Activated T-helper 17 cell treated with anti-CD3 and anti-CD28 coated beads, Interleukin-2, amount 50 U/mL, for 72 hours (primary cell): ENCODE measurements around the gene IRGC. TPM values are rescaled to one million over a fixed set of nuclear protein-coding genes. Genes with fewer than 3 reads are reported as not detected.
A peak's percentile ranks its signal among the peaks of the same experiment; 100 is the strongest.
"Not testable (repeated sequence)": the region's sequence is repeated elsewhere in the genome, so short reads cannot be mapped to it uniquely, and the experiment has no call there.

Experiments
- ATAC-seq: fragments of 150-1000 bp; cut with Tn5 transposase; replicated peaks from 2 replicates; pipeline ENCODE4 v1.10.0; 2021; ENCODE audit warnings: mild to moderate bottlenecking, moderate library complexity
- H3K27ac Mint-ChIP-seq: one replicate; pipeline ENCODE4 v1.8.0; 2022; ENCODE audit warnings: mixed read lengths
- H3K27me3 Mint-ChIP-seq: one replicate; pipeline ENCODE4 v1.8.0; 2022; ENCODE audit warnings: mixed read lengths
- H3K36me3 Mint-ChIP-seq: one replicate; pipeline ENCODE4 v1.8.0; 2022; ENCODE audit warnings: low read depth, mild to moderate bottlenecking, mixed read lengths
- H3K4me1 Mint-ChIP-seq: one replicate; pipeline ENCODE4 v1.8.0; 2022; ENCODE audit warnings: mixed read lengths
- H3K4me3 Mint-ChIP-seq: one replicate; pipeline ENCODE4 v1.8.0; 2022; ENCODE audit warnings: mild to moderate bottlenecking, mixed read lengths
- H3K9me3 Mint-ChIP-seq: one replicate; pipeline ENCODE4 v1.8.0; 2022; ENCODE audit warnings: mixed read lengths
- total RNA-seq, 2 donors: library from RNA; stranded (reverse); gene quantifications; one replicate each; pipeline ENCODE4 v1.2.3, GENCODE V29; 2022

Gene IRGC
- total RNA-seq, result not detected

GRCh38 chr19:43715776-43716175 is at the start of gene IRGC:
Gene IRGC (plus strand): TSS chr19:43716076. CDS start chr19:43718559, 2,483 bp downstream.
- no peaks in the 10 kb centered on the region for H3K36me3 Mint-ChIP-seq
- H3K27me3 Mint-ChIP-seq, result peaks cover 13% of the 10 kb centered on the region
- peaks cover 4% of the 10 kb centered on the region for H3K9me3 Mint-ChIP-seq
- no peak for ATAC-seq
- H3K4me1 Mint-ChIP-seq, result peaks cover 6% of the 10 kb centered on the region
- H3K27ac Mint-ChIP-seq, result no peak within 1 kb of the TSS
- no peak within 1 kb of the TSS for H3K4me3 Mint-ChIP-seq

DNA sequence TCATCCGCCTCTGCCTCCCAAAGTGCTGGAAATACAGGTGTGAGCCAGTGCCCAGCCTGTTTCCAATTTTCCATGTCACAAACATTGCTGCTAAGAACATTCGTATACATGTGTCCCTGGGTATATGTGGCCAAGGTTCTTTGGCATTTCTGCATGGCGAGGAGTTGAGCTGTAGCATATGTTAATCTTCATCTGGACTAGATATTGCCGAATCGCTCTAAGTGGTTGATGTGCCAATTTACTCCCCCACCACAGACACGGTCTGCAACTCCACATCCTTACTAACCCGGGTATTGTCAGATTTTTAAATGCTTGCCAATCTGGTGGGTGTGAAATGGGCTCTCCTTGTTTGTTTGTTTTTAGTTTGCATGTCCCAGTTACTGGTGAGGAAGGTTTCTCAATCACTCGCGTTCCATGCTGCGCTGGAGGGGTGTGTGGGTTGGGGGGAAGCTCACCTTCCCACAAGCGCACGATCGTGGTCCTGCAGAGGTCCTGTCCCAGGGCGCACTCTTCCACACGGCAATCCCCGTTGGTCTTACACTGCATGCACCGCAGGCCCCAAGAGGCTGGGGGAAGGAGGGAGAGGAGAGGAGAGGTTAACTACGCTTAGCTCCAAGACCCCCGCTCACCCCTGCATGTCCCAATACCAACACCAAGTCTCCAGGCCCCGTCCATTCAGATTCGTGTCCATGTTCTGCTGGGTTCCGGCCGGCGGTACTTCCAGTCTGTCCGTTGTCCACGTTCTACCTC is 48.6 kb upstream of the IRGC start:
- no peak overlapping the region for H3K27ac Mint-ChIP-seq
- peaks cover 36% of the 10 kb centered on the region for H3K4me1 Mint-ChIP-seq
- no peak for ATAC-seq
- H3K4me3 Mint-ChIP-seq, result peak overlapping the region; percentile 87
- peaks cover 58% of the 10 kb centered on the region for H3K36me3 Mint-ChIP-seq
- no peaks in the 10 kb centered on the region for H3K9me3 Mint-ChIP-seq
- no peaks in the 10 kb centered on the region for H3K27me3 Mint-ChIP-seq

DNA sequence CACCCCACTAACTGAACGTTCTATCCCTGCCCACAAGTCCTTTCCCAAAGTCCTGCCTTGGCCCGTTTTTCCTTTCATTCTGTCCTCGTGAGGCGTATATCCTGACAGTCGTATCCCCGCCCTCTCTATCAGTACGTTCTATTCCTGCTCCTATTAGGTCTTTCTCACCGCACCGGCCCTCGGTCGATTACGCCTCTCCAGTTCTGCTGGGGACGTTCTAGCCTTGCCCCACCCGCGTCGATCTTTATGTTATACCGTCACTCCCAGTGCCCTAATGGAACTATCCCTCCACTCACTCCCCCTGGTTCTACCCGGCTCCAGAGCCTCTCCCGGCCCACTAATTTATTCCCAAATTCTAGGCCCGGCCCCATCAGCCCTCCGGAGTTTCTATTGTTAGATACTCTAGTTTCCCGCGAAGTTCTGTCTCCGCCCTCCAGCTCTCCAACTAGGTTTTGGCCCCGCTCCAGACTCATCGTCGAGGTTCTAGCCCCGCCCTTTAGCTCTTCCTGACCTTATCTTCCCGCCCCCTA is 47.9 kb upstream of the IRGC start:
- Mint-ChIP-seq H3K36me3 (peaks cover 53% of the 10 kb centered on the region), H3K4me1 (peaks cover 36% of the 10 kb centered on the region), H3K27ac (peak overlapping the region; percentile 78), H3K4me3 (peak overlapping the region; percentile 87), H3K27me3 (no peaks in the 10 kb centered on the region), H3K9me3 (no peaks in the 10 kb centered on the region)
- no peak for ATAC-seq

- Mint-ChIP-seq H3K36me3 (peaks cover 52% of the 10 kb centered on the region), H3K4me3 (peak overlapping the region; percentile 87), H3K4me1 (peaks cover 36% of the 10 kb centered on the region), H3K9me3 (no peaks in the 10 kb centered on the region), H3K27ac (peak overlapping the region; percentile 78), H3K27me3 (no peaks in the 10 kb centered on the region)
- ATAC-seq, result peak; percentile 87
Measured at GRCh38 chr19:43668406-43669109, 47.3 kb upstream of the IRGC start.

DNA sequence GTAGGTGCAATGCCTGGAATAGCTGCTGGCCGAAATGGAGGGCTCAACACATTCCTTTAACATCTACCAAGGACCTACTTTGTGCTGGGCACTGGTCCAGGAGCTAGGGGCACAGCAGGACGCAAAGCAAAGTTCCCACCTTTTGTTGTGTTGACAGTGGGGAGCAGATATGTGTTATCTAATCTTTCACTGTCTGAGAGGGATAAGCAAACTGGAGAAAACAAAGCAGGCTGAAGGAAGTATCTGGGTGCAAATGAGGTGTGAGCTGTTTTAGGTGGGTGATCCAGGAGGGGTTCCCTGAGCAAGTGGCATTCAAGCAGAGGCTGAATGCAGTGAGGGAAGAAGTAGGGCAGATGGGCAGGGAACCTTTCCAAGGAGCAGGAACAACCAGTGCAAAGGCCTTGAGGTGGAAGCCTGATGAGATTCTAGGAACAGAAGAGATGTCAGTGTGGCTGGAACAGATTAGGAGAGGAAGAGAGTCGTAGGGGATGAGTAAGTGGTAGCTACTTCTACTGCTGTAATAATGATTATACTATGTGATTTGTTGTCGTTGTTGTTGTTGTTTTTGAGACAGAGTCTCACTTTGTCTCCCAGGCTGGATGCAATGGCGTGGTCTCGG is 43.7 kb upstream of the IRGC start:
- no peak overlapping the region for H3K4me3 Mint-ChIP-seq
- no peaks in the 10 kb centered on the region for H3K27me3 Mint-ChIP-seq
- no peak overlapping the region for H3K27ac Mint-ChIP-seq
- ATAC-seq, result no peak
- peaks cover 18% of the 10 kb centered on the region for H3K36me3 Mint-ChIP-seq
- no peaks in the 10 kb centered on the region for H3K9me3 Mint-ChIP-seq
- peaks cover 31% of the 10 kb centered on the region for H3K4me1 Mint-ChIP-seq

- no peak for ATAC-seq
- no peaks in the 10 kb centered on the region for H3K27me3 Mint-ChIP-seq
- H3K4me3 Mint-ChIP-seq, result no peak overlapping the region
- H3K4me1 Mint-ChIP-seq, result peaks cover 21% of the 10 kb centered on the region
- no peak overlapping the region for H3K27ac Mint-ChIP-seq
- peaks cover 6% of the 10 kb centered on the region for H3K36me3 Mint-ChIP-seq
- H3K9me3 Mint-ChIP-seq, result no peaks in the 10 kb centered on the region
Measured at GRCh38 chr19:43673637-43674036, 42.2 kb upstream of the IRGC start.

GRCh38 chr19:43674183-43674582 is 41.7 kb upstream of the IRGC start:
- Mint-ChIP-seq H3K4me1 (peaks cover 21% of the 10 kb centered on the region), H3K36me3 (peaks cover 6% of the 10 kb centered on the region), H3K9me3 (no peaks in the 10 kb centered on the region), H3K27ac (no peak overlapping the region), H3K4me3 (no peak overlapping the region), H3K27me3 (no peaks in the 10 kb centered on the region)
- ATAC-seq, result no peak

- ATAC-seq, result no peak
- peaks cover 21% of the 10 kb centered on the region for H3K4me1 Mint-ChIP-seq
- no peaks in the 10 kb centered on the region for H3K9me3 Mint-ChIP-seq
- H3K36me3 Mint-ChIP-seq, result peaks cover 6% of the 10 kb centered on the region
- peak overlapping the region; percentile 71 for H3K27ac Mint-ChIP-seq
- peak overlapping the region; percentile 60 for H3K4me3 Mint-ChIP-seq
- no peaks in the 10 kb centered on the region for H3K27me3 Mint-ChIP-seq
Measured at GRCh38 chr19:43674596-43674995, 41.3 kb upstream of the IRGC start.

DNA sequence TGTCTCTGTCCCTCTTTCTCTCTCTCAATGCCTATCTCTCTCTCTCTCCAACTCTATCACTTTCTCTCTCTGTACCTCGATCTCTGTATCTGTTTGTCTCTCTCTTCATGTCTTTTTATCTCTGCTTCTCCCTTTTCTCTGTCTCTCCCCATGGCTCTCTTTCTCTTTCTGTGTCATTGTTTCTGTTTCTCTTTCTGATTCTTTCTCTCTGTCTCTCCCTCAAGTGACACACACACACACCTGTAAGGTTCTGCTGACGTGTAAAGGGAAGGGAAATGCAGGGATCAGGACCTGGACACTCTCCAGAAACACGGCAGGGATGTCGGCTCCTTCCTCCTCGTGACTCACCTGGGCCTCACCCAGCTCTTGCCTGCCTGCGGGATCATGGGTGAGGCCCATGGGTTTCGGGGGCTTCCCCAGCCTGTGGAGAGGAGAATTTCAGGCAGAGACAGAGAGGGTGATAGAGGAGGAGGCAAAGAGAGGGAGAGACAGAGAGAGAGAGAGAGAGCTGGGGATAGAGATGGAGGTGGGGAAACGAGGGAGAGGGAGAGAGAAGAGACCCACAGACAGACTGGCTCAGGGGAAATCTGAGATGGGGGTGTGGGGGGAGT is 40.5 kb upstream of the IRGC start:
- Mint-ChIP-seq H3K27ac (peak overlapping the region; percentile 71), H3K4me3 (peak overlapping the region; percentile 60), H3K9me3 (no peaks in the 10 kb centered on the region), H3K4me1 (peaks cover 14% of the 10 kb centered on the region), H3K36me3 (no peaks in the 10 kb centered on the region), H3K27me3 (no peaks in the 10 kb centered on the region)
- peak; percentile 95 for ATAC-seq

- H3K4me1 Mint-ChIP-seq, result peaks cover 12% of the 10 kb centered on the region
- H3K9me3 Mint-ChIP-seq, result no peaks in the 10 kb centered on the region
- no peak for ATAC-seq
- H3K27me3 Mint-ChIP-seq, result no peaks in the 10 kb centered on the region
- H3K27ac Mint-ChIP-seq, result peak overlapping the region; percentile 71
- H3K4me3 Mint-ChIP-seq, result peak overlapping the region; percentile 60
- H3K36me3 Mint-ChIP-seq, result no peaks in the 10 kb centered on the region
Measured at GRCh38 chr19:43675906-43676305, 40.0 kb upstream of the IRGC start.

GRCh38 chr19:43678512-43679261 is 37.2 kb upstream of the IRGC start:
- ATAC-seq, result no peak
- peaks cover 12% of the 10 kb centered on the region for H3K4me1 Mint-ChIP-seq
- H3K36me3 Mint-ChIP-seq, result no peaks in the 10 kb centered on the region
- no peaks in the 10 kb centered on the region for H3K27me3 Mint-ChIP-seq
- H3K27ac Mint-ChIP-seq, result no peak overlapping the region
- H3K9me3 Mint-ChIP-seq, result no peaks in the 10 kb centered on the region
- H3K4me3 Mint-ChIP-seq, result no peak overlapping the region

- no peaks in the 10 kb centered on the region for H3K36me3 Mint-ChIP-seq
- H3K4me1 Mint-ChIP-seq, result peaks cover 5% of the 10 kb centered on the region
- ATAC-seq, result no peak
- no peak overlapping the region for H3K4me3 Mint-ChIP-seq
- no peaks in the 10 kb centered on the region for H3K27me3 Mint-ChIP-seq
- no peak overlapping the region for H3K27ac Mint-ChIP-seq
- no peaks in the 10 kb centered on the region for H3K9me3 Mint-ChIP-seq
Measured at GRCh38 chr19:43681821-43682220, 34.1 kb upstream of the IRGC start.

GRCh38 chr19:43682269-43682668 is 33.6 kb upstream of the IRGC start:
- not testable (repeated sequence) for H3K9me3 Mint-ChIP-seq, H3K27ac Mint-ChIP-seq, H3K4me3 Mint-ChIP-seq, H3K36me3 Mint-ChIP-seq, ATAC-seq, H3K27me3 Mint-ChIP-seq, H3K4me1 Mint-ChIP-seq
